ENCODE results near the gene PTAFR. TPM values are rescaled to one million over a fixed set of nuclear protein-coding genes. Genes with fewer than 3 reads are reported as not detected.
"Not testable (repeated sequence)": the region's sequence is repeated elsewhere in the genome, so short reads cannot be mapped to it uniquely, and the experiment has no call there.

The PTAFR gene
- total RNA-seq, 2 donors from 2014 or later: 0.12 to 0.46 TPM

GRCh38 chr1:28147264-28148094 is 29.0 kb downstream of the PTAFR start:
- Mint-ChIP-seq H3K4me1 (ENCODE audit: low read depth) (peaks cover 19% of the 10 kb centered on the region), H3K27ac (no peak overlapping the region), H3K9me3 (no peaks in the 10 kb centered on the region), H3K36me3 (ENCODE audit: insufficient read depth in 2 of 2) (peaks cover 0 to 1% of the 10 kb centered on the region in 2 donors), H3K27me3 (ENCODE audit: low read depth) (peaks cover 55% of the 10 kb centered on the region), H3K4me3 (no peak overlapping the region)
- DNase-seq (no peak), ATAC-seq (replicated peaks in 1 of 2) (no peak)

DNA sequence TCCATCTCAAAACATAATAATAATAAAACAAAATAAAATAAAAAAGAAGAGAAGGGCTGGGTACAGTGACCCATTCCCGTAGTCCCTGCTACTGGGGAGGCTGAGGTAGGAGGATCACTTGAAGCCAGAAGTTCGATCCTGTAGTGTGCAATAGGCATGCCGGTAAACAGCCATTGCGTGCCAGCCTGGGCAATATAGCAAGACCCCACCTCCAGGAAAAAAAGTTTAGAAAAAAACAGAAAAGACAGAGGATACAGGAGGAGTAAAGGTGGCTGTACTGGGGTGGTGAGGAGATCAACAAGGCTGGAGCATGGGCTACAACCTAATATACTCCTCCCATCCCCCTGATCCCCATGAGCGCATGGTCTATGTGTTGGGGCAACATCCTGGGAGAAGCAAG is 30.8 kb downstream of the PTAFR start:
- Mint-ChIP-seq H3K27me3 (ENCODE audit: low read depth) (peaks cover 61% of the 10 kb centered on the region), H3K4me1 (ENCODE audit: low read depth) (peaks cover 19% of the 10 kb centered on the region), H3K9me3 (no peaks in the 10 kb centered on the region), H3K27ac (no peak overlapping the region), H3K4me3 (no peak overlapping the region), H3K36me3 (ENCODE audit: insufficient read depth in 2 of 2) (peaks cover 0 to 1% of the 10 kb centered on the region in 2 donors)
- DNase-seq (no peak), ATAC-seq (replicated peaks in 1 of 2) (no peak)

DNA sequence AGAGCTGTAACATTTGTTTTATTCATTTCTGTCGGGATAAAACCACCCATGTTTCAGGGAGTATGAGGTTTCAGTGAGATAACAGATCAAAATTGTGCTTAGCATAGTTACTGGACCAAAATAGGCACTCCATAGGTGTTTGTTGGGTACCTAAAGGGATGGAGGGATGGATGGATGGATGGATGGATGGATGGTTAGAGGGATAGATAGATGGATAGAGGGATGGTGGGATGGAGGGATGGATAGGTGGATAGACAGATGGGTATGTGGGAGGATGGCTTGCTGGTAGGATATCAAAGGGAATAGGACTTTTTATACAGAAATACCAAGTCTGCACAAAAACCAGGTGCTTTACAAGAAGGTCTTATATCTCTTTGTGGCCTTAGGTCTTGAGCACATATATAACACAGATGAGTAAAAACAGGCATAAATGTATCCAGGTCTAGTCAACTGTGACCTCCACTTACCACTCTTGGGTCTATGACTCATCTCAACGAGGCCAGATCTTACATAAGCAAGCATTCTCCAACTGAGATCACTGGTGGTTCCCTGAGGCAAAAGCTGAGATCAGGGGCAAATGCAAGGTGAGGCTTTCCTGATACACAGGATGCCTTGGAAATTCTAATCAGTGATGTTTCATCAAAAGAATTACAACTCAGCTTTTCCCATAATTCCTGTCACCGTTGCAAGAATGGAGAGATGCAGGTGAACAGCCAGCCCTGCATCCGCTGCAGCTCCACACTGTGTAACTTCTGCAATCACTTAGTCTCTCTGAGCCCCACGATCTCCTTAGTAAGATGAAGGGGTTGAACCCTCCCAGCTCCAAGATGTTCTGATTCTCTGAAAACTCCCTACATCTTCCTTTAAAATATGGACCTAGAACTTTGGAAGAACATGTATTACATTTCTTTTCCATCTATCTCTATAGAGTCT is 32.0 kb downstream of the PTAFR start:
- peak overlapping the region; percentile 98 for H3K27ac Mint-ChIP-seq
- H3K9me3 Mint-ChIP-seq: no peaks in the 10 kb centered on the region
- peaks cover 20% of the 10 kb centered on the region for H3K4me1 Mint-ChIP-seq (ENCODE audit: low read depth)
- H3K4me3 Mint-ChIP-seq: peak overlapping the region; percentile 25 to 79
- peaks cover 0 to 1% of the 10 kb centered on the region in 2 donors for H3K36me3 Mint-ChIP-seq (ENCODE audit: insufficient read depth in 2 of 2)
- peaks cover 61% of the 10 kb centered on the region for H3K27me3 Mint-ChIP-seq (ENCODE audit: low read depth)
- DNase-seq (peak; percentile 70 to 75), ATAC-seq (replicated peaks in 1 of 2) (peak; percentile 98 to 99)

DNA sequence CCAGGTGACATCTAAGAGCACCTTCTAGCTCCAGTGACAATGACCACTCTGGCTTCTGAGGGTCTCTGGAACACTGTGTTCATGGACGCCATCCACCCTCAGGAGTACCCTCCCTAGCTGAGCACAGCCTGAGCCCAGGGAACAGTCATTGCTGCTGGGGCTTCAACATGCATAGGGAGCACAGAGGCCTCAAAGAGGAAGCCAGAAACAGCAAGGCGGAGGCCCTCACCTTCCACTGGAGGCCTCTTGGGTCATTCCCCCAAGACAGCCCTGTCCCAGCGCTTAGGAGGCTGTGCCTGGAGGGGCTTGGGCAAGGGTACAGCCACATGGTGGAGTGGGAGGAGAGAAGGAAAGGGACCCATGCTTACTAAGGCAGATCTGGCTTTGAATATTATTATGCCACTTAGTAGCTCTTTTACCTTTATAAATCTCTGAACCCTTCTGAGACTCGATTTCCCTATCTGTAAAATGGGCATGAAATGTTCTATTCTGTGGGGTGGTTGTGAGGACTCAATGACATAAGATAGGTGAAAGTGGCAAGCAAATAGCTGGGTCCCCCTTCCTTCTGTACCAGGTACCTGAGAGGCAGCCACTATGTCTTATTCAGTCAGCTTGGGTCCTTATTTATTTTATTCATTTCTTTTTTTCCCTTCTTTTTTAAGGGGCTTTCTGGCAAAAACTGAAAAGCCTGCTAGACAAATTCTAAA is 32.8 kb downstream of the PTAFR start:
- Mint-ChIP-seq H3K27ac (peak overlapping the region; percentile 98), H3K4me3 (no peak overlapping the region), H3K9me3 (no peaks in the 10 kb centered on the region), H3K27me3 (ENCODE audit: low read depth) (peaks cover 65% of the 10 kb centered on the region), H3K4me1 (ENCODE audit: low read depth) (peaks cover 28% of the 10 kb centered on the region), H3K36me3 (ENCODE audit: insufficient read depth in 2 of 2) (peaks cover 0 to 1% of the 10 kb centered on the region in 2 donors)
- ATAC-seq (replicated peaks in 1 of 2): no peak
- DNase-seq: no peak

- peaks cover 0 to 1% of the 10 kb centered on the region in 2 donors for H3K36me3 Mint-ChIP-seq (ENCODE audit: insufficient read depth in 2 of 2)
- ATAC-seq (replicated peaks in 1 of 2) (no peak), DNase-seq (no peak)
- peaks cover 32% of the 10 kb centered on the region for H3K4me1 Mint-ChIP-seq (ENCODE audit: low read depth)
- H3K4me3 Mint-ChIP-seq: no peak overlapping the region
- H3K27me3 Mint-ChIP-seq (ENCODE audit: low read depth): peaks cover 71% of the 10 kb centered on the region
- no peaks in the 10 kb centered on the region for H3K9me3 Mint-ChIP-seq
- no peak overlapping the region for H3K27ac Mint-ChIP-seq
Observed at GRCh38 chr1:28141685-28142084, 34.8 kb downstream of the PTAFR start.

DNA sequence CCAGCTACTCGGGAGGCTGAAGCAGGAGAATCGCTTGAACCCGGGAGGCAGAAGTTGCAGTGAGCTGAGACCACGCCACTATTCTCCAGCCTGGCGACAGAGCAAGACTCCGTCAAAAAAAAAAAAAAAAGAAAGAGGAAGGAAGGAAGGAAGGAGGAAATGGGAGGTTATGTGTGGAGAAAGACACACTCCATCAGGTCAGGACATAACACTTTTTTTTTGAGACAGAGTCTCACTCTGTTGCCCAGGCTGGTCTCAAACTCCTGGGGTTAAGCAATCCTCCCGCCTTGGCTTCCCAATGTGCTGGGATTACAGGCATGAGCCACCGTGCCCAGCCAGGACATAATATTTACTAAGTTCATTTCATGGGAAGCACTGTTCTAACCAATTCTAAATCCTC is 36.6 kb downstream of the PTAFR start:
- H3K4me1 Mint-ChIP-seq (ENCODE audit: low read depth): peaks cover 32% of the 10 kb centered on the region
- not testable (repeated sequence) for H3K9me3 Mint-ChIP-seq; H3K4me3 Mint-ChIP-seq; H3K27ac Mint-ChIP-seq; H3K36me3 Mint-ChIP-seq (ENCODE audit: insufficient read depth in 2 of 2); ATAC-seq (replicated peaks in 1 of 2); DNase-seq
- peaks cover 79% of the 10 kb centered on the region for H3K27me3 Mint-ChIP-seq (ENCODE audit: low read depth)

DNA sequence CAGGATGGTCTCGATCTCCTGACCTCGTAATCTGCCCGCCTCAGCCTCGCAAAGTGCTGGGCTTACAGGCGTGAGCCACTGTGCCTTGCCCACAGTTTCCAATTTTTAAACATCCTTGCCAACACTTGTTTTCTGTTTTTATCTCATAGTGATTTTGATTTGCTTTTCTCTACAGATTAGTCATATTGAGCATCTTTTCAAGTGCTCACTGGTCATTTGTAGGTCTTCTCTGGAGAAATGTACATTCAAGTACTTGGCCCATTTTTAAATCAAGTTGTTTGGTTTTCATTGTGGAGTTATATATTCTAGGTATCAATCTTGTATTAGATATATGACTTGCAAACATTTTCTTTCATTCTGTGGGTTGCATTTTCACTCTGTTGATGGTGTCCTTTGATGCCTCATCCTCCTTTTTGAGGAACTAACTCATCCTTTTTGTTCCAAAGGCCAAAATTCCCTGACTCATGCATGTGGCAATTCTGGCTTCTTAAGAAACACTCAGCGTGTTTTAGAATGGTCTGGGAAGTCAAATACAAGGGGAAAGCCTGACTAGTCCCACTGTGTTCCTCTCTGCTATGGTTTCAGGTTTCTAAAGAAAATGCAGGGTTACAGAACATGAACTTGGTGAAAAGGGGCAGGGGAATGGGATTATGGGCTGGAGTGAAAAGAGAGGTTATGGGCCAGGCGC is 37.3 kb downstream of the PTAFR start:
- Mint-ChIP-seq H3K27ac (peak overlapping the region; percentile 7), H3K4me1 (ENCODE audit: low read depth) (peaks cover 25% of the 10 kb centered on the region), H3K9me3 (no peaks in the 10 kb centered on the region), H3K4me3 (no peak overlapping the region), H3K27me3 (ENCODE audit: low read depth) (peaks cover 84% of the 10 kb centered on the region), H3K36me3 (ENCODE audit: insufficient read depth in 2 of 2) (no peaks in the 10 kb centered on the region)
- ATAC-seq (replicated peaks in 1 of 2) (peak; percentile 61 to 79), DNase-seq (peak; percentile 14 to 24)

GRCh38 chr1:28136922-28137613 is 39.4 kb downstream of the PTAFR start:
- no peak overlapping the region for H3K4me3 Mint-ChIP-seq
- H3K4me1 Mint-ChIP-seq (ENCODE audit: low read depth): peaks cover 17% of the 10 kb centered on the region
- no peaks in the 10 kb centered on the region for H3K36me3 Mint-ChIP-seq (ENCODE audit: insufficient read depth in 2 of 2)
- no peaks in the 10 kb centered on the region for H3K9me3 Mint-ChIP-seq
- DNase-seq (no peak), ATAC-seq (replicated peaks in 1 of 2) (no peak)
- H3K27ac Mint-ChIP-seq: no peak overlapping the region
- peaks cover 81% of the 10 kb centered on the region for H3K27me3 Mint-ChIP-seq (ENCODE audit: low read depth)

GRCh38 chr1:28136169-28136921 is 40.1 kb downstream of the PTAFR start:
- peaks cover 17% of the 10 kb centered on the region for H3K4me1 Mint-ChIP-seq (ENCODE audit: low read depth)
- H3K9me3 Mint-ChIP-seq: no peaks in the 10 kb centered on the region
- no peaks in the 10 kb centered on the region for H3K36me3 Mint-ChIP-seq (ENCODE audit: insufficient read depth in 2 of 2)
- peaks cover 75% of the 10 kb centered on the region for H3K27me3 Mint-ChIP-seq (ENCODE audit: low read depth)
- H3K4me3 Mint-ChIP-seq: no peak overlapping the region
- DNase-seq (no peak), ATAC-seq (replicated peaks in 1 of 2) (no peak)
- H3K27ac Mint-ChIP-seq: no peak overlapping the region

DNA sequence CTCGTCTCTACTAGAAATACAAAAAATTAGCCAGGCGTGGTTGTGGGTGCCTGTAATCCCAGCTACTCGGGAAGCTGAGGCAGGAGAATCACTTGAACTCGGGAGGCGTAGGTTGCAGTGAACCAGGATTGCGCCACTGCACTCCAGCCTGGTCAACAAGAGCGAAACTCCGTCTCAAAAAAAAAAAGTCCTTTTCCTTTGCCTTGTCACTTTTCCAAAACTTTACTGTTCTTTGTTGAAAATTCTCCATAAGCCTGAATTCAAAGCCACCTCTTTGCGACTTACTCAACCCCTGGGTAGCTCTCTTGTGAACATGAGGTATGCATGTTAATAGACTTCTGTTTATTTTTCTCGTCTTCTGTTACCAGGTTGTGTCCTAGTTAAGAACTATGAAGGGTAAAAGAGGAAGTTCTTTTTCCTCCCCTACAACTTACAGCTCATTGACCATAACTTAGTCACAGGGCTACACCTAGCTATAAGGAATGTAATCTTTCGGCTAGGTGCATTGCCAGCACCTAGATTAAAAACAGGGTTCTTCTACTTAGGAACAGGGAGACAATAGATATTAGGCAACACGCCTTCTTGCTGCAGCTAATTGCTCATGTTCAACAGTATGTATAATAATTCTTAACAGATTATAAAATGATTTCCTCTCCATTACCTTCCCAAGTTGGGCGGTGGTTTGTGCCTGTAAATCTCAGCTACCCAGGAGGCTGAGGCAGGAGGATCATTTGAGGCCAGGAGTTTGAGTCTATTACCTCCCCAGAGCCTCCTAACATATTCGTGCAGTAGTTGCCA is 40.9 kb downstream of the PTAFR start:
- Mint-ChIP-seq H3K27me3 (ENCODE audit: low read depth) (peaks cover 72% of the 10 kb centered on the region), H3K4me1 (ENCODE audit: low read depth) (peaks cover 17% of the 10 kb centered on the region), H3K4me3 (no peak overlapping the region), H3K27ac (no peak overlapping the region), H3K9me3 (no peaks in the 10 kb centered on the region), H3K36me3 (ENCODE audit: insufficient read depth in 2 of 2) (no peaks in the 10 kb centered on the region)
- DNase-seq (no peak), ATAC-seq (replicated peaks in 1 of 2) (no peak)

DNA sequence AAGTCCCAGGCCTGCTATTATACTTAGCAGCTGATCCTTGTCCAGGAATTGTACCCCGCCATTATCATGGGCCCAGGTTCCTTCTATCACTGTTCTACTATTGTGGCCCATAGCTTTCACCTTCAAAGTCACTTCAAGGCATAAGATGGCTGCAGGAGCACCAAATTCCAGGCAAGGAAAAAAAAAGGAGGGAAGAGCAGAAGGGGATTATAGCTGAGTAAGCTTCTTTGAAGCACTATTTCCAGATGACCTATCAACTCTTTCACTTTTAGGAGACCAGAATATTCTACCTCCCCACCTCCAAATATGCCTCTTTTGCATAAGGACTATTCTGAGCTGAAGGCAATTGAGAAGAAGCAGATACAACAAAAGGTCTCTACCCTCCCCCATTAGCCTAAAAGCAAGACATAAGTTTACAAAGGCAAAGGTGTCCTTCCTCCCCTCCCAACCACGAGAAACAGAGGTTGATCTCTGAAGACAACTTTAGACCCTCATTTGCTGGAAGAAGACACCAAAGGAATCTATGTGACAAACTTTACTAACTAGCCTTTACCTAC is 41.8 kb downstream of the PTAFR start:
- Mint-ChIP-seq H3K9me3 (no peaks in the 10 kb centered on the region), H3K4me3 (no peak overlapping the region), H3K36me3 (ENCODE audit: insufficient read depth in 2 of 2) (no peaks in the 10 kb centered on the region), H3K27ac (no peak overlapping the region), H3K4me1 (ENCODE audit: low read depth) (peaks cover 17% of the 10 kb centered on the region), H3K27me3 (ENCODE audit: low read depth) (peaks cover 63% of the 10 kb centered on the region)
- ATAC-seq (replicated peaks in 1 of 2): no peak
- DNase-seq: no peak
